ENCODE measurements around the gene WDR64. TPM values are rescaled to one million over a fixed set of nuclear protein-coding genes. Genes with fewer than 3 reads are reported as not detected.

The WDR64 gene
- polyA plus RNA-seq, 2 of the 4 experiments (the other 2 are of a cell fraction): not detected

DNA sequence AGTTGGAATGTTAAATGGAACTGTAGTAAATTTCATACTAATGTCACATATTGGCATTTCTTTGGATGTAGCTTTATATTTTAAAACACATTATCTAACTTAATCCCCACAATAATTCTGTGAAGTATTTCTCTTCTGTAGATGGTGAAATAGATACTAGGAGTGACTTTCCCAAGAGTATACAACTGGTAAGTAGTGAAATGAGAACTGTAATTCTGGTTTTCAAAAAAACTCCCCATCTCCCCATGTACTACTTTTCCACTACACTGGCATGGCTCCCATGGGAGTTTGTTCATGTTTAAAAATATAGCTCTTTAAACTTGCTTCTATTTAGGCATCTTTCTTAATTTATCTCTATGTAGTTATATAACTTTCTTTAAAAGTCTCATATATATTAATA lies 22.1 kb upstream of the WDR64 start:
- CTCF ChIA-PET: interaction anchor here (0.7 to 1.8 kb wide), 7 partner anchors 11 to 205 kb away, joined by 3 to 14 read pairs (median 4); partner anchors contain the start of genes CHML and OPN3
- no peak for FAIRE-seq

DNA sequence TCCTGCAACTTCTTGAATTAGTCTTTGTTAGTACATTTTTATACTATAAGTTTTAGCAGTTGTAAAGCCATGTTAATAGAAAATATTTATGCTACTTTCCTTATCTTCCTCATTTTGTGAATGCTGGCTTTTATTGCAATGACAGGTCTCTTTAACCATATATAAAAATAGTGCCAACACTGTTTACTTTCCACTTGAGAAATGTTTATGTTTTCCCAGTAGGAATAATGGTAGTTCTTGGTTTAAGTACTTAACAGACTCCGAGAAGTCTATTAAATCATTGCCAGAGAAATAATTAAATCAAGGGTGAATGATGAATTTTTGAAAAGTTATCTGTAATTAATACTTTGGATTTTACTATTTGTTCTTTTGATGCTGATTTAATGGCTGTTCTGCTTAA lies 21.6 kb upstream of the WDR64 start:
- ATAC-seq: no peak
- FAIRE-seq: peak; percentile 43
- no peak for TF ChIP-seq ZSCAN20 (CRISPR knock-in tag; IDR thresholded peaks at IDR 0.05)
- TF ChIP-seq, protein P1, sequence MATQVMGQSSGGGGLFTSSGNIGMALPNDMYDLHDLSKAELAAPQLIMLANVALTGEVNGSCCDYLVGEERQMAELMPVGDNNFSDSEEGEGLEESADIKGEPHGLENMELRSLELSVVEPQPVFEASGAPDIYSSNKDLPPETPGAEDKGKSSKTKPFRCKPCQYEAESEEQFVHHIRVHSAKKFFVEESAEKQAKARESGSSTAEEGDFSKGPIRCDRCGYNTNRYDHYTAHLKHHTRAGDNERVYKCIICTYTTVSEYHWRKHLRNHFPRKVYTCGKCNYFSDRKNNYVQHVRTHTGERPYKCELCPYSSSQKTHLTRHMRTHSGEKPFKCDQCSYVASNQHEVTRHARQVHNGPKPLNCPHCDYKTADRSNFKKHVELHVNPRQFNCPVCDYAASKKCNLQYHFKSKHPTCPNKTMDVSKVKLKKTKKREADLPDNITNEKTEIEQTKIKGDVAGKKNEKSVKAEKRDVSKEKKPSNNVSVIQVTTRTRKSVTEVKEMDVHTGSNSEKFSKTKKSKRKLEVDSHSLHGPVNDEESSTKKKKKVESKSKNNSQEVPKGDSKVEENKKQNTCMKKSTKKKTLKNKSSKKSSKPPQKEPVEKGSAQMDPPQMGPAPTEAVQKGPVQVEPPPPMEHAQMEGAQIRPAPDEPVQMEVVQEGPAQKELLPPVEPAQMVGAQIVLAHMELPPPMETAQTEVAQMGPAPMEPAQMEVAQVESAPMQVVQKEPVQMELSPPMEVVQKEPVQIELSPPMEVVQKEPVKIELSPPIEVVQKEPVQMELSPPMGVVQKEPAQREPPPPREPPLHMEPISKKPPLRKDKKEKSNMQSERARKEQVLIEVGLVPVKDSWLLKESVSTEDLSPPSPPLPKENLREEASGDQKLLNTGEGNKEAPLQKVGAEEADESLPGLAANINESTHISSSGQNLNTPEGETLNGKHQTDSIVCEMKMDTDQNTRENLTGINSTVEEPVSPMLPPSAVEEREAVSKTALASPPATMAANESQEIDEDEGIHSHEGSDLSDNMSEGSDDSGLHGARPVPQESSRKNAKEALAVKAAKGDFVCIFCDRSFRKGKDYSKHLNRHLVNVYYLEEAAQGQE (IDR thresholded peaks at IDR 0.05): 0 out of 2 replicates have a peak, but pooled peaks have one; percentile 22
- no peak overlapping the region for H3K27ac ChIP-seq
- WGBS (ENCODE audit: missing lambda C conversion rate): 93% methylated on average over 1 of the region's 1 CpG
- H3K4me3 ChIP-seq: no peak overlapping the region
- H3K4me2 ChIP-seq: no peak overlapping the region; the same call in 2 of the 3 replicates
- DNase-seq (ENCODE audit: low read depth in 1 of 2, low spot score in 1 of 2): no peak
- H3K4me1 ChIP-seq: peaks cover 45% of the 10 kb centered on the region
- no peaks in the 10 kb centered on the region for H3K9me3 ChIP-seq
- ChIA-PET CTCF (interaction anchor here (1.3 to 1.8 kb wide), 3 partner anchors 16 to 204 kb away, joined by 4 to 14 read pairs (median 4); no protein-coding TSS in a partner anchor), POLR2A (no interaction called here)

More for the DNA sequence above, 22.1 kb upstream of the WDR64 start:
- TF ChIP-seq, protein P2, sequence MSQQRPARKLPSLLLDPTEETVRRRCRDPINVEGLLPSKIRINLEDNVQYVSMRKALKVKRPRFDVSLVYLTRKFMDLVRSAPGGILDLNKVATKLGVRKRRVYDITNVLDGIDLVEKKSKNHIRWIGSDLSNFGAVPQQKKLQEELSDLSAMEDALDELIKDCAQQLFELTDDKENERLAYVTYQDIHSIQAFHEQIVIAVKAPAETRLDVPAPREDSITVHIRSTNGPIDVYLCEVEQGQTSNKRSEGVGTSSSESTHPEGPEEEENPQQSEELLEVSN (IDR thresholded peaks at IDR 0.05; ENCODE audit: borderline replicate concordance, low read depth): no peak
- TF ChIP-seq, protein P3, sequence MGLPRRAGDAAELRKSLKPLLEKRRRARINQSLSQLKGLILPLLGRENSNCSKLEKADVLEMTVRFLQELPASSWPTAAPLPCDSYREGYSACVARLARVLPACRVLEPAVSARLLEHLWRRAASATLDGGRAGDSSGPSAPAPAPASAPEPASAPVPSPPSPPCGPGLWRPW (IDR thresholded peaks at IDR 0.05): no peak
- no peak for TF ChIP-seq EP300 (IDR thresholded peaks at IDR 0.05)
- TF ChIP-seq ZC3H11A (IDR thresholded peaks at IDR 0.05): no peak
- TF ChIP-seq NPAS2 (CRISPR knock-in tag; IDR thresholded peaks at IDR 0.05; ENCODE audit: borderline replicate concordance): no peak
- no peak for TF ChIP-seq RFX5 (IDR thresholded peaks at IDR 0.05)
- no peak for TF ChIP-seq RARB (CRISPR knock-in tag; IDR thresholded peaks at IDR 0.05)
- TF ChIP-seq MAFK (IDR thresholded peaks at IDR 0.05; ENCODE audit: partially characterized antibody): no peak
- TF ChIP-seq BHLHE40 (IDR thresholded peaks at IDR 0.05; ENCODE audit: low read depth, low read length): no peak
- TF ChIP-seq MAZ (IDR thresholded peaks at IDR 0.05; ENCODE audit: borderline replicate concordance, low read depth, low read length): no peak
- TF ChIP-seq CBX8 (IDR thresholded peaks at IDR 0.05): no peak
- TF ChIP-seq CHD4 (IDR thresholded peaks at IDR 0.05; ENCODE audit: borderline replicate concordance): no peak
- no peak for TF ChIP-seq RAD21 (conservative IDR thresholded peaks at IDR 0.05 in 1 of 2, IDR thresholded peaks at IDR 0.05 in 1 of 2)
- TF ChIP-seq ZFP36 (IDR thresholded peaks at IDR 0.05; ENCODE audit: borderline replicate concordance, partially characterized antibody): no peak
- no peak for TF ChIP-seq TP53 (CRISPR knock-in tag; IDR thresholded peaks at IDR 0.05)
- no peak for TF ChIP-seq KDM1A (IDR thresholded peaks at IDR 0.05; ENCODE audit: low read depth)
- TF ChIP-seq HEYL (CRISPR knock-in tag; IDR thresholded peaks at IDR 0.05): no peak
- no peak for TF ChIP-seq NFE2L2 (conservative IDR thresholded peaks at IDR 0.05; ENCODE audit: low read length)
- no peak for TF ChIP-seq CEBPB (IDR thresholded peaks at IDR 0.05)
- Histone ChIP-seq H3K27ac (no peak overlapping the region), H3K9me3 (no peaks in the 10 kb centered on the region), H3K4me2 (no peak overlapping the region), H3K4me3 (no peak overlapping the region), H3K4me1 (peaks cover 47% of the 10 kb centered on the region)
- no peak for DNase-seq (ENCODE audit: low read depth in 1 of 2, low spot score in 1 of 2)
- POLR2A ChIA-PET: interaction anchor here (1.0 kb wide), 1 partner anchor 10 kb away, joined by 3 read pairs; the partner anchor contains the start of genes CHML and OPN3
- ATAC-seq: no peak

Measured in A549 (cell line).